Hematopoietic multipotent progenitor cell treated with erythropoietin and hydrocortisone succinate and interleukin-3 and kit ligand, for 4 days (in vitro differentiated cells): Measurements from ENCODE around the gene UBE4A.

ENCODE experiments used
- DNase-seq: peaks from one replicate; pipeline ENCODE4 v3.0.0-alpha.2; 2015

Gene UBE4A

GRCh38 chr11:118359295-118359958 lies at the start of gene UBE4A:
TSS of gene UBE4A (plus strand) at chr11:118359600. CDS start at chr11:118365081, 5,481 bp downstream.
- peak; percentile 98 for DNase-seq

DNA sequence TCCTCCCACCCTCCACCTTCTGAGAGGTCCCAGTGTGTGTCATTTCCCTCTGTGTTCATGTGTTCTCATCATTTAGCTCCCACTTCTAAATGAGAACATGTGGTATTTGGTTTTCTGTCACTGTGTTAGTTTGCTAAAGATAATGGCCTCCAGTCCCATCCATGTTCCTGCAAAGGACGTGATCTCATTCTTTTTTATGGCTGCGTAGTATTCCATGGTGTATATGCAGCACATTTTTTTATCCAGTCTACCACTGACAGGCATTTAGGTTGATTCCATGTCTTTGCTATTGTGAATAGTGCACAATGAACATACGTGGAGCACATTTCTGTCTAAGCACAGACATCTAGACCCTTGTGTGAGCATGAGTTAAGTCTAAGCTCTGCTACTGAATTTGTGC lies 49.1 kb upstream of the UBE4A start:
- no peak for DNase-seq

DNA sequence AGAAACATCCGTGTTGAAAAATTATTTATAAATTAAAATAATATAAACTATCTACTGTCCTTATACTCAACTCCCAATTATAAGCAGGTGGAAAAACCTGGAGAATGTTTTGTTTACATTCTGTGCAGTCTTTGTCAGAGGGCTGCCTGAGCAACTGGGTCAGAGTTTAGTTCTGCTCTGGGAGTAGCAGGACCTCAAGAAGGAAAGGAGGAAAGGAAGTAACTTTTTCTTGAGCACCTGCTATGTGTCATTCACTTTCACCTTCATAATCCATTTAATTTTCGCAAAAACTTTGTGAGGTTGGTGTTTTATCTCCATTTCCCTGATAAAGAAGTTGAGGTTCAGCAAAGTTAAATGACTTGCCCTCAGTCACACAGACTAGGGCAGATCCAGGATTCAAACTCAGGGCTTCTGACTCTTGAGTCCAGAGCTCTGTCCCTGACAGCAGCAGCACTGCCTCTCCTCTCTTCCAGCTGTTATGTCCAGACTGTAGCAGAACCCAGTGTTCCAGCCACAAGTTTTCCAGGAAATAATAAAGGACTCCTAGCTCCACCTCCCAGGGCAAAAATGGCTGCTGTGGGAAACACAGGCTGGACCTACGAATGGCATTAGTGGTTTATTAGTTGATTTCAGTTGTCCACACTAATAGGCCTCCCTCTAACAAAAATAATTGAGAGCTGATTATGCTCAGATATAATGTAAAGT lies 48.5 kb upstream of the UBE4A start:
- DNase-seq, result no peak

DNA sequence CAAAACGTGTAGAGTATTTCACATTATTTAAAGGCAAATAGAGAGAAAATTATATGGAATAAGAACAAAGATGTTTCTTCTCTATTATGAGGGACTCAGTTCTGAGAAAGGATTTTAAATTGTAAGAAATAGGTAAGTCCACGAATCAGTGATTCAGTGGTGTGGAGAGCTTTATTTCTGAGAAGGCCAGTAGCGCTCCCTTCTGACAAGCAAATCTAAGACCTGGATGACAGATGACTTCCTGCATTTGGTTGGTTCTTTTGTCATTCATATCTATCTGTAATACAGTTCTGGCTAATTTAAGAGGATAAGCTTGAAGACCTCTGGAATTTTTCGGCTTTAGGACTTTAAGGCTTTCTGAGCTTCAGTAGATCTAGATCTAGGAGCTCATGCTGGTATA lies 47.9 kb upstream of the UBE4A start:
- DNase-seq, result peak; percentile 28

DNA sequence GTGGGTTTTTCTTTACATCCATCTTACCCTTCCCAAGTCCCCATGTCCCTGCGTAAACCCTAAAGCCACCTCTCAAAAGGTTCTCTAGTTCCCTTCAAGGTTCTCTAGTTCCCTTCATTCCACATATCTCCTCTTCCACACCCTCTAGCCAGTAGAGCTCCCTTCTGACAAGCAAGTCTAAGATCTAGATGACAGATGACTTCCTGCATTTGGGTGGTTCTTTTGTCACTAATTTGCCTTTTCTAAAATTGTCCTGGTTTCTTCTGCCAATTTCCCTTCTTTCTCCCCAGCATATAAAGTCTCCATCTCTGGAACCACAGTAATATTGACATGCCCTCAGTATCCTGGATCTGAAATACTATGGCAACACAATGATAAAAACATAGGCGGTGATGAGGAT lies 47.1 kb upstream of the UBE4A start:
- DNase-seq, result peak; percentile 14

- DNase-seq, result no peak
Measured at GRCh38 chr11:118313242-118313641, 46.2 kb upstream of the UBE4A start.

GRCh38 chr11:118314988-118315411 lies 44.4 kb upstream of the UBE4A start:
- DNase-seq, result no peak

- no peak for DNase-seq
Measured at GRCh38 chr11:118318124-118318523, 41.3 kb upstream of the UBE4A start.

DNA sequence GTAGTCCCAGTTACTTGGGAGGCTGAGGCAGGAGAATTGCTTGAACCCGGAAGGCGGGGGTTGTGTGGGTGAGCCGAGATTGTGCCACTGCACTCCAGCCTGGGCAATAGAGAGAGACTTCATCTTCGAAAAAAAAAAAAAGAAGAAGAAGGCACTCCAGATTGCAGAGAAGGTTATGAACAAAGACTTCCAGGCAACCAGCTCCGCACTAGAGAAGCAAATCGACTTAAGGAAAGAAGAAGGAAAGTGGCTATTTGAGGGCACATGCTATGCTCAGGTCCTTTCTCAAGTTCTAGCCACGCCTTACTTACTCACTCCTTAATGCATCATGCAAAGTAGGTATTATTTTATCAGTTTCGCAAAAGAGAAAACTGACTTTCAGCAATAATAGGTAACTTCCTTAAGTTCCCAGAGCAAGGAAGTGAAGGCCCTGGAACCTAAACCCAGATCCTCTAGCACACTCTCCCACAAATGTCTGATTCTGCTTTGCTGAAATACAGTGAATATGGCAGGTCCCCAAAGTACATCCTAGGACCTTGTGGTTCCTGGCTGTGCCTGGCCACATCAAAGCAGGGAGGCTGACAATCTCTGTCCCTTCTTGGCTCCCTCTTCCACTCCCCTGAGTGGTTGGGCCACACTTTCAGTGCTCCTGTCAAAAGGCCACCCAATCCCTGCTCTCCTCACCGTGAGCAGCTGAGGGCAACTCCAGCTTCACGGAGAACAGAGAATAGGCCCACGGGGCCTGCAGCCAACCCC lies 40.6 kb upstream of the UBE4A start:
- no peak for DNase-seq

- peak; percentile 80 for DNase-seq
Measured at GRCh38 chr11:118319337-118319707, 40.1 kb upstream of the UBE4A start.

DNA sequence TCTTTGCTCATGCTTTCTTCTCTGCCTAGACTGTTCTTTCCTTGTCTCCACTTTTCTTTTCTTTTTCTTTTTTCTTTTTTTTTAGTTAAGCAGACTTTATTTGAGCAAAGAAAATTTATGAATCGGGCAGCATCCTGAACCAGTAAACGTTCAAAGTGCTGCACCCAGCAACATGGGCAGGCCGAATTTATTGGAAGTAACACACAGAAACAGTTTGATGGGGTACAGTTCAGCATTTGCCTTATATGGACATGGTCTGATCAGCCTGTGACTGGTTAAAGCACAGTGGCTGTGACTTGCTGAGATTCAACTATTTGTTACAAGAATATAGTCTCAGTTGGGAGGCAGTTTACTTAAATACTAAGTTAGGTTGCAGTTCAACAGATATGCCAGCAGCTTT lies 38.9 kb upstream of the UBE4A start:
- no peak for DNase-seq

GRCh38 chr11:118321386-118322082 lies 37.9 kb upstream of the UBE4A start:
- DNase-seq, result peak; percentile 30

DNA sequence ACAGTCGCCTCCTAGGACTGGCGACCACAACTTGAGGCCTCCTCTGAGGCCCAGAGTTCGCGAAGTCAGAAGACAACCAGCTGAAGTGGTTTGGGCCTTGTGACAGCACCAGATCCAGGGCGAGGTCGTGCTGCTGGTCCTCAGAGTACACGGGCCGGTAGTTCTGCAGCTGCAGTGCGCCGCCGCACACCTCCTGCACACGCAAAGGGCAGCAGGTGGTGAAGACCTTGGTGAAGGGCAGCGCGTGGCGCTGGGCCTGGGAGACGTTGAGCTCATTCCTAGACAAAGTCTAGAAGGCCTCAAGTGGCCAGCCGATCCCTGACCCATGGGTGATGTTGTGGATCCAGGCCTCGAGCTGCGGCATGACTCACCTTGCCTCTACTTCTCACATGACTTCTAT lies 36.7 kb upstream of the UBE4A start:
- DNase-seq, result no peak

- no peak for DNase-seq
Measured at GRCh38 chr11:118325283-118325682, 34.1 kb upstream of the UBE4A start.

DNA sequence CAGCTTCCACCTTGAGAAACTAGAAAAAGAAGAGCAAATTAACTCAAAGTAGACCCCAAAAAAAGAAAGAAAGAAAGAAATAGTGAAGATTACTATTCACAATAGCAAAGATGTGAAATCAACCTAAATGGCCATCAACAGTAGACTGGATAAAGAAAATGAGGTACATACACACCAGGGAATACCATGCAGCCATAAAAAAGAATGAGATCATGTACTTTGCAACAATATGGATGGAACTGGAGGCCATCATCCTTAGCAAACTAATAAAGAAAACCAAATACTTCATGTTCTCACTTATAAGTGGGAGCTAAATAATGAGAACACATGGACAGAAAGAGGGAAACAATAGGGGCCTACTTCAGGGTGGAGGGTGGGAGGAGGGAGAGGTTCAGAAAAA lies 30.7 kb upstream of the UBE4A start:
- DNase-seq, result no peak

DNA sequence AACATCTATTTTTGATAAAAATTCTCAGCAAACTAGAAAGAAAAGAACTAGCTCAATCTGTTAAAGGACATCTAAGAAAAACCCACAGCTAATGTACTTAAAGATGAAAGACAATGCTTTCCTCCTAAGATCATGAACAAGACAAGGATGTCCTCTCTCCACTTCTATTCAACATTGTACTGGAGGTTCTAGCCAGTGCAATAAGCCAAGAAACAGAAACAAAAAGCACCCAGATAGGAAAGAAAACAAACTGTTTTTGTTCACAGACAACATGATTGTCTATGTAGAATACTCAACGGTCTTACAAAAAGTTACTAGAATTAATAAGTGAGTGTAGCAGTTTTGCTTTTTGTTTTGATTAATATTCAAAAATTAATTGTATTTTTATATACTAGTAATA lies 24.7 kb upstream of the UBE4A start:
- DNase-seq, result no peak

DNA sequence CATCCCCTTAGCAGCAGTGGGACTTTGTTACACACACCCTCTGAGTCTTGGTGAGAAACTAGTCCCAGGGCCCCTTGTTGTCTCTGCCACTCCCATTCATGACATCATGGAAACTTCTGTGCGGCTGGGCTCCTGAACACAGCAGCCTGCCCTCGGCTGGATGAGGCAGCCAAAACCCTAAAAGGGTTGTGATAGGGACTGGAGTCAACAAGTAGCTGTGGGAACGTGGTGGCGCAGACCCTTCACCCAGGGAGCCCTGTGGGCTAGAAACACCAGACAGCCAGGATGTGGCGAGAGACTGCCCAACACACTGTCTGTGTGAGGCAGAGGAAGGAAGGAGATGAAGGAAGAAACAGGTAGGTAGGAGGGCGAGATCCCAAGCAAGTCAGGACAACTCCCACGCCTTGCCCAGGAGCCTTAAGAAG lies 20.8 kb upstream of the UBE4A start:
- peak; percentile 73 for DNase-seq

- DNase-seq, result no peak
Measured at GRCh38 chr11:118339281-118339961, 20.0 kb upstream of the UBE4A start.

GRCh38 chr11:118340449-118340848 lies 19.0 kb upstream of the UBE4A start:
- DNase-seq, result no peak

- DNase-seq, result no peak
Measured at GRCh38 chr11:118341261-118341660, 18.1 kb upstream of the UBE4A start.

GRCh38 chr11:118341815-118342489 lies 17.4 kb upstream of the UBE4A start:
- DNase-seq, result no peak

DNA sequence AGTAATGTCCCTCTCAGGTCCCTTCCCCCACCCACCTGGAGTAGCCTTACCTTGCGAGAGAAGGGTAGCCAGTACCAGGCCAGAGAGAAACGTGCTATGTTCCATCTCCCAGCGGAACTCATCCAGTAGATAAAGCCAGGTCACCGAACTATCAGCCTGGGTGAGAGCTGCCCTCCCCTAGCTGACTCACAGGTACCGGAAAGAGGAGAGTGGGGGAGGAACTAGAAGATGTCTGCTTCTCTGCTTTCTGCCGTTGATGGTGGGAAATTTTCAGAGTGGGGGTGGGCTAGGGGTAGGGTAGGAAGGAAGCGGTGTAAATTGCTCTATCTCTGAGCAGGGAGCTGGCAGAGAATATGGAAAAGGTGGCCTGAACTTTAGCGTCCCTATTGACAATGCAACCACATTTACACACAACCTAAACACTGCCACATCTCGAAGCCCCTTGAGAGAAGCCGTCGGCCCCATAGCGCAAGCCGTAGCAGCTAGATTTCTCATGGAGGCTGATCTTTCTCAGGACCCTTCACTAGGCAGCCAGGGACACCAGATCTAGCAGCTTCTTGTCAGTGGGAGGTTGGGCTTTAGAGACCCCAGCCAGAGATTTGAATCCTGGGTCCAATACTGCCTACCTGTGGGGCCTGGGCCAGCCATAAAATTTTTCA lies 16.8 kb upstream of the UBE4A start, which contains the start of gene CD3D:
Gene CD3D (minus strand): TSS at position 203 of the 659 bp plus-strand sequence. CDS start 98 bp downstream, at position 105.
- DNase-seq, result no peak
